Stimulated activated CD4-positive, alpha-beta T cell treated with anti-CD3 and anti-CD28 coated beads, Interleukin-1b, Interleukin-23, amount 100 ng/mL, for 4 hours (primary cell): Measurements from ENCODE around the gene GSAP.

Experiments used
- DNase-seq, 2 donors: peaks; one replicate each; pipeline ENCODE4 v3.0.0-alpha.2; 2020; ENCODE audit warnings: low read depth in 2 of 2

GSAP gene

DNA sequence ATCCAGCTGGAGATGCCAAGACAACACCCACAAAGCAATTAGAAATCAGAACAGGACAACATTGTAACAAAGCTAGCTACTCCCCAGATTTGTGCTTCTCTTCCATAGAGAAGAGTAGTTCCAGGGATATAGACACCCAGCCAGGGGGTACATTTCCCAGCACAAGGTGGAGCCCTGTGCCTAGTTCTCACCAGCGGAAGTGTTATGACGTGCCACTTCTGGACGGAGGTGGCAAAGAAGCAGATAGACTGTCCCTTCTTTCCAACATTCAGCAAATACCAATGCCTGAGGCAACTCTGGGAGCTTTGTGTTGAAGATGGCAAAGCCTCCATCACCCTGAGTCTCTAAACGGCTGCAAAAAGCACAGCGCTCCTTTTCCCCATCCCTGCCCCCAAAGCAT lies 23.4 kb upstream of the GSAP start:
- no peak for DNase-seq

DNA sequence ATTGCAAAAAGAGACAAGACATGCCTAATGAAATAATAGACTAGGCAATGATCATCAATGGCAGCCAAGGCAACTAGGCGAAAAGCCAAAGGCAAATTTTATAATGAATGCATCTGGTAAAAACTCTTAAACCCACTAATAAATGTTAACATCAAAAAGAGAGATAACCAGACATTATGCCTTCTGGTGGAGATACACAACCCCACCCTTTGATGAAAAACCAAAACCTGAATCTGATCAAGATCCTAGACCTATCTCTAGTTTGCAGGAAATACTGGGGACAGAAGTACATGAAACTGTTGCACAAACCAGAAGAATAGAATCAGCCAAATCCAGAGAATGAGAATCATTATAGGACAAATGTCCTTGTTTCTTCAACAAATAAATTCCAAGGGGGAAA lies 22.0 kb upstream of the GSAP start:
- DNase-seq: no peak

DNA sequence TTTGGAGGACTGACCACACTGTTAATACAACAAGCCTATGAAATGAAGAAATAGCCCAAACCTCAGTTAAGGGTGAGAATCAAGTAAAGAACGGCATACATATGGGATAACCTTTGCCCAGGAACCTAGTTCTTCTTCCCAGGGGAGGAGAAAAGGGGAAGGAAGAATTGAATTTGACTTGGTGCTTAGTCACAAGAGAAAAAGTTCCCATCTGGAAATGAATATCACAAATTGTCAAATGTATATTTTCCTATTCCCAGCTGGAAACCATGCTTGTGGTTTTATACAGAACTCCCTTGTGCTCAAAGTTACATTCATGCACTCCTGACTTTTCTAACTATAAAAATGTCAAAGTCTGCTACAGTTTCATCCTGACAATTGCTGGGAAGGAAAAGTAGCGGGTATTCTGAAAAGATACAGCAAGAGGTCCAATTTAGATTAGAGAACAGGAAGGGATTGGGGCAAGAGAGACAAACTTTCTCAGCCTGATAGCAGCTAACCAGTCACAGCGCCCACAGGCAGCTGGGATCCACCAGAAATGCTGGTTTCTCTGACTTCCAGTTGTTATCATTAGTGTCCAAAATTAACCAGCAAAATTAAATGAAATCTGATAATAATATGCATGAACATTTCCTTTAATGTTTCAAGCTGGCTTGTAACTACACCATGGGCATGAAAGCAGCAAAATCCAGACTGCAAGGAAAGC lies 18.6 kb upstream of the GSAP start:
- no peak for DNase-seq

DNA sequence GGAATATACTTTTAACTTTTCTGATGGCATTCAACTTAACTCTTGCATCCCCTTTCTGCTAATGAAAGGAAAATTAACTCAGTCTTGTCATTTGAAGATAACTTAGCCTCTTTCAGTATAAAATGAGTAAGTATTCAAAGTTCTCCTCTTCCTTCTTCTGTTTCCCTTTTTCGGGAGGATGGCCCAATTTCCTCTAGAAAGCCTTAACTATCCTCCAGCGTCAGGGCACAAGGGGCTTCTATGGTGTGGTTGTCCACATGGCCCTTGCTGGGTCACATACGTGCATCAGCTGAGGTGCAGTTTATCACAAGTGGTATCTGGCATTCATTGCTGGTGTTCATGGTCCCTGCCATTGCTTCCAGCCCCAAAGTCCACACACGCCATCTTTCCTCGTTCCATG lies 17.8 kb upstream of the GSAP start:
- no peak for DNase-seq

DNA sequence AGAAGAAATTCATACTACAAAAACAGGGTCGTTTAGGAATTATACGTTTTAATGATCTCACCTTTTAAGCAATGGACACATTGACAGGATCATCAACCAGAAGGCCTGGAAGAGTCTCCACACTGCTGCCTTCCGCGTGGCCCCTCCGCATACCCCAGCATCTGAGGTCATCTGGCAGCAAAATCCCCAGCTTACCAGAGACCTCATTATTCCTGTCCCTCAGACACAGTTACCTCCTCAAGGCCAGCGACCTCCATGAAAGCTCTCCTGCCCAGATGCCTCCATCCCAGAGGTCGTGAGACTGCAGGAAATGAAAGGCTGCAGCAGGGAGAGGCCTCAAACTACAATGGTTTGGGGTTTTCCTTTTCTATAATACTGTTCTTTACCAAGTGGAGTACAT lies 14.8 kb upstream of the GSAP start:
- DNase-seq: no peak

DNA sequence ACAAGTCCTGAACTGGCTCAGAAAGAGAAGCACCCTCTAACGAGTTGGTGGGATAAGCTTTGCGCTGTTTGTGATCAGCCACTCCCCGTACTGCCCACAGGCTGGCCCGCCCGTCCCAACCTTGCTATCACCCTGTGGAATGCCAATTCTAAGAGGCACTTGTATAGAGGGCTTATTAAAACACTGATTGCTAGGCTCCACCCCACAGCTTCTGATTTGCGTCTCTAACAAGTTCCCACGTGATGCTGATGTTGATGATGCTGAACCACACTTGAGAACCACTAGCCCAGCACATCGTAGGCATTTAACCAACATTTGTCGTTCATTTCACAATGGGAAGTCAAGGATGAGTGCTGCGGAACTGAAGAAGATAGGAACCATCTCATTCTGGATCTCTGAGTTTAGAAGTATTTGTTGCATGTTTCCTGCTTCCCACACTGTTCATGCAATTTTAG lies 12.7 kb upstream of the GSAP start:
- no peak for DNase-seq

DNA sequence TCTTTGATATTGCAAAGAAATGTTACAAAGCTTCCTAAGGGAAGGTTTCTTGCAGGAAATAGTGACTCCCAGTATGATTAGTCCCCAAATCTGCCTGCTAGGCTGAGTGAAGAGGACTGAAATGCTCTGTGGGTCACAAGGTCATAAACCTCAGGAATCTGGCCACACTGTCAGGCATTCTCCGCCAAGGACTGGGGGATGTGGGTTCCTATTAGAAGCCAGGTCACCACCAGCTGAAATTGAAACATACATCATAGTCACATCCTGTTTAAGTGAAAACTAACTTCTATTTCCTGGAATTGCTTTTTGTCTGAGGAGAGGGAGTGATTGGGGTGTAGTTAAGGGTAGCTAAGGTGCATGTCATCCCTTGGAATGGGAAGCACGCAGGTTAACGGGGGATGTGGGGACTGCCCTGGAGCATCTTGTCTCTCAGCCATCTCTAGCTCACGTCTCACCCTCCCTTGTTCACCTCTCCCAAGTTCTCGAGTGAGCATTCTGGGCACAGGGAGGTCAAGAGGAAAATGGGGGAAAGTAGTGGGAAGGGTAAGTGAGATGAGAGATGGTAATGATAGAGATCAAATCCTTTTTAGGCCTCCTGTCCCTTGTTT lies 12.0 kb upstream of the GSAP start:
- no peak for DNase-seq

DNA sequence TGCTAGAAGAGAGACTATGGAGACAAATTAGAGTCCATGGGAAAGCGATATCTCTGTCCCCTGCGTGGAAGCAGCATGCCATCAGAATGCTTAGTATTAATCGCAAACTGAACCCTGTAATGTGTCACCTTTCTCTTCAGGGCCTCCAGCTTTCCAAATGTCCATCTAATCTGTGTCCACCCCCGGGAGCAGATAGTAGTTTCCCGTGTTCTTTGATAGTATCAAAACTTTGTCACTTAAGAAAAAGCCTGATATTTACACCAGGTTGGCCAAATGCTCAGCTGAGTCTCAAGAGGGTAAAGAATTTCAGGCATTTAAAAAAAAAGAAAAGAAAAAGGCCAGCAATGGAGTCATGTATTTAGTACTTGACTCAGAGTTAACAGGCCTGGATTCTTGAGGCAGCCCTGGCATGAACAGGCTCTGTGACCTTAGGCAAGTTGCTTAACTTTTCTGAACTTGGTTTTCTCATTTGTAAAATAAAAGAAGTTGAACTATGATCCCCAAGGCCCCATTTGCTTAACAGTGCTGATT lies 10.4 kb upstream of the GSAP start:
- DNase-seq: no peak

DNA sequence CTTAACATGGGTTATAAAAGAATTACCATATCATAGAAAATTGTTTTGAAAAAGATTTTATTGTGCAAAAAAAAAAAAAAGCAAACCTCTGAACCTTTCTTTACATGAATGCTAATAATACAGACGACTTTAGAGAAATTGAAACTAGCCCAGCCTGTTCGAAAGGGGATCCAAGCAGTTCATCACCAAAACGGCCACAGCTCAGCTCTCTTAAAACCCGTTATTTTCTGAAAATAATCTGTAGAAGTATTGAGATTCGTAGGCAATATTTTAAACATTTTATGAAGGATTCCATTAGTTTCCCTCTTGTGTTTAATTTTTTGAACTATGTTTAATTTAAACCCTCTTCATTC lies 9.9 kb upstream of the GSAP start:
- DNase-seq: no peak

DNA sequence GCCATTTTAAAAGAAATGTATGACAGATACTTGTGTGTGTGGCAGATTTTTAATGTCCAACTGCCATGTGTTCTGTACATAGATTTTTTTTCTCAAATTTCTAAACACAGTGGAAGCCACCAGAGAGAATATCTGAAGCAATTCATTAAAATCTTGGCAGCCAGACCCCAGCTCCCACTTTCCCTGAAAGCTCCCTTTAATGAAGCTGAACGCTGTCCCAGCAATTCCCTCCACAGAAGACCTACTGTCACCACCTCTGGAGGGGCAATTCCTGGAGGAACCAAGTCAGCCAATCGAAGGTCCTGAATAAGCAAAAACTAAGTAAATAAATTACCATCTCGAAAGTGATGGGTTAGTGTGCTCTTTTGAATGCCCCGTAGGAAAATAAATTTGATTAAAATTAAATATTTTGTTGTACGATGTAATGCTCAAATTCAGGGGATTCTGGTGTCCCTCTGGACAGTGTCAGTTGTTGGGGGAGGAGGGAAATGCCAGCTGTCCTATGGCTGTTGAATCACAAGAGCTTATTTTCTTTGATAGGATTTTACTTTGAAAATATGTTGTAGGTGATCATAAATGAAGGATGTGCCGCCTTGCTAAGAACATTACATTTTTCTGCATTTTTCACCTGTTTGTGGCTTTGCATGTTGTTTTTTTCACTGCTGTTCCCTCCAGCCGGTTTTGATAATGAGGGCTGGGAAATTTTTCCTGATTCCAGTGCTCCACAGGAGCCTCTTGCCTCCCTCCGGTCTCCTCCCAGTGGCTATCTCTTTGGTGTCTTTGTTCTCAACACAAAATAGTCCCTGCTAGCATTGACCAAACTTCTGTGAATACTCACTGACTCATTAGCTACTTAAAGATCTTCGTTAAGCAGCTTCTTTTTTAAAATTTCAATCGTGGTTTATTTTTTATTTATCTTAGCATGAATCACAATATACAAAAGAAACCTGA lies 9.2 kb upstream of the GSAP start:
- no peak for DNase-seq

DNA sequence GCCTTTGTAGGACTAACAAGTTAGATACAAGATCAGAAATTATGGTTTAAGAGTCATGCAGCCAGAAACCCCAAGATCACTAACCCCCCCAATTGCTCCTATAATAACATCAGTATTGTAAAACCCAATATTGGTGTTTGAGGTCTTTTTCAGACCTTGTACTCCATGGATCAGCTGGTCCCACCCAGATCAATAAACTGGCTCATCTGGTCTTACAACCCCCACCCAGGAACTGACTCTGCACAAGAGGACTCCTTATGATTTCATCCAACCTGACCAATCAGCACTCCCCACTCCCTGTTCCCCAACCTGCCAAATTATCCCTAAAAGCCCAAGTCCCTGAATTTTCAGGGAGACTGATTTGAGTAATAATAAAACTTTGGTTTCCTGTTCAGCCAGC lies 6.4 kb upstream of the GSAP start:
- no peak for DNase-seq

DNA sequence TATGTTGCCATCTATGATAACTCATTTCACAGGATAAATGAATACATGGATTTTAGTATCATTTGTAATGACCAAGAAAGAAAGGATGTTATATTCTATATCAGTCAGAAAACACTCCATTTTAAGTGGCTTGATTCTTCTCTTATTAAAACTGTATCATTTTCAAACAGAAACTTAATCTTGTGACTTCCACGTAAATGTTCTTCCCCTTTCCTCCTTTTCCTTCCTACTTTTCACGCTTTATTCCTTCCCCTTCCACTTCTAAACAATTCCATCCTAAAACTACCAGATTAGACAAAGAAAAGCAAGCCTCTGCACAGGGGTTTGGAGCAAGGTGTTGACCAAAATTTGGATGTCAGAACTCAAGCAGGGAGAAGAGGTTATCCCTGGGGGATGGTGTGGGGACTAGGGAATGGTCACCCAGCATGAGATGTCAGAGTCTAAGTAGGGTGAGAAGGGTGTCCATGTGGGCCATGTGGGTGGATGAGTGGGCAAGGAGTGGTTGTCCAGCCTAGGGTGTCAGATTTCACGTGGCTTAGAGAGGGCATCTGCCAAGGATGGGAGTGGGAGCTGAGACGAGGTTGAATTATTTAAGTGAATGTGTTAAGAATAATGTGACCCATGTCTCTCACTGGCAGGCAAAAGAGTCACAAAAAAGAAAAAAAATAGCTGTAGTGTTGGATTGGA lies 5.0 kb upstream of the GSAP start:
- DNase-seq: no peak

DNA sequence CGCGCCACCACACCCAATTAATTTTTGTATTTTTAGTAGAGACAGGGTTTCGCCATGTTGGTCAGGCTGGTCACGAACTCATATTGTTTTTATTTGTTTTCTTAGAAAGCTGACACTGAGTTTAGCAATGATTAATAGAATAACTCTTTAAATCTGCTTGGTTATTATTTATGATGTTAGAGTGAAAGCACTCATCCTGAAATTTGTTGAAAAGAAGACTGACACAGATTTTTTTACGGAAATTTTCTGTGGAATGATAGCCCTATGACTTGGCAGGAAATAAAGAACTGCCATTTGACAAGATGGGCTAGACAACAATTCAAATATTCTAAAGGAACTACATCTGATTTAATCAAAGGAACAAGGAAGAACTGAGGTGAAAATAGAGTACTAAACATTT lies 4.3 kb upstream of the GSAP start:
- DNase-seq: no peak

DNA sequence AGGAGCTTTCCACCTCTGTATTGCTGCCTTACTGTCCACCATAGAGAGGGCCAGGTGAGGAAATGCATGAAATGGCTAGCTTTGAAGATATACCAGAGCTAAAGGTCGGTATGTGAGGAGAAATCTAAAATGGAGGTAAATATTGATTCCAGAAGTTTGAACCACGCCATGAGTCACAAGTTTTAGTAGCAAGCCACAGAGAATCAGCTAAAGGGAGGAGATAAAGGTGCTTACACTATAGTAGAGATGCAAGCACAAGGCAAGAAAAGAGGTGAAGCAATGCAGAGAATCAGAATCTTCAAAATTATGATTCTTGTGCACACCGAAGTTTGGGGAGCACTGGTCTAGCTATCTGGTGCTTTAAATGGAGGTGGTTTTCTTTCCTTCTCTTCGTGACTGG lies 3.0 kb upstream of the GSAP start:
- DNase-seq: no peak

DNA sequence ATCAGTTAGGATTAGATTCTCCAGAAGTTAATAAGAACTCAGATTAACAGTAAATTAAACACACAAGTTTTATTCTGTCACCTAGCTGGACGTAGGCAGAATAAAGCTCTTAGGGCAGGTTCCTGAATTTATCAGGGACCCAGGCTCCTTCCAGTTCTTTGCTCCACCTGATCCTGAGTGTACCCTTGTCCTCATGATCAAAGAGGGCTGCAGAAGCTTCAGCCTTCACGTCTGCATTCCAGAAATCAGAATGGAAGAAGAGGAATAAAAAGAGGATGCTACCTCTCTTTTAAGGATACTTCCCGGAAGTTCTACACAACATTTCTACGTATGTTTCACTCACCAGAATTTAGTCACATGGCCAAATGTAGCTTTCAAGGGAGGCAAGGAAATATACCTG lies 1.7 kb upstream of the GSAP start:
- no peak for DNase-seq

DNA sequence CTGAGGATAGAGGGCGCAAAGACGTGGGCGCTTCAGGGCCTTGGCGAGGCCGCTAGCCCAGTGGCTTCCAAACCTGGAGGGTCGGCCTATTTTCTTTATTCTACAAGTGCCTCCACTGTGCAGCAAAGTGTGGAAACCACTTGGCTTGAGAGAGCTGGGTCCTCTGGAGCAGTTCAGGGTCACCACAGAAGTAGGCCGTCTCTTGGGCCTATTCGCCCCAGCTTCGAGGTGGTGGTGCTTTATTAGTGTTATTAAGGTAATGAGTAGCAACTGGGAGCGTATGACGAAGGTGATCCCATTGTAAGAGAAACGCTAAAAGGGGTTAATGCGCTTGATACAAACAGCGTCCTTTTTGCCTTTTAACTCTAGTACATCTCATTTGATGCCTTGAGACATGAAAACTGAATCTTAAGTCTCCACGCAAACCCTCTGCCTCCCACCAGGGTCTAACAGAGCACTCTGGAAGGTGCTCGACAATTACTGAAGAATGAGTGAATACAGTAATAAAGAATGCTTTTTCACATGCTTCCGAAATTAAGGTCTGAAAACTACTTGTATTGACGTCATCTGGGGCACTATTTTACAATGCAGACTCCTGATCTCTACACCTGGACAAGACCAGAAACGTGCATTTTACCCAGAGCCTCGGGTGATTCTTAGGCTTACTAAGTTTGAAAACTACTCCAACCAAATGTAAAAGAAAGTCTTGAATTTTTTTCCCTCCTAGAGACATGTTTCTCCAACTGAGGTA lies 647 bp upstream of the GSAP start:
- no peak for DNase-seq

DNA sequence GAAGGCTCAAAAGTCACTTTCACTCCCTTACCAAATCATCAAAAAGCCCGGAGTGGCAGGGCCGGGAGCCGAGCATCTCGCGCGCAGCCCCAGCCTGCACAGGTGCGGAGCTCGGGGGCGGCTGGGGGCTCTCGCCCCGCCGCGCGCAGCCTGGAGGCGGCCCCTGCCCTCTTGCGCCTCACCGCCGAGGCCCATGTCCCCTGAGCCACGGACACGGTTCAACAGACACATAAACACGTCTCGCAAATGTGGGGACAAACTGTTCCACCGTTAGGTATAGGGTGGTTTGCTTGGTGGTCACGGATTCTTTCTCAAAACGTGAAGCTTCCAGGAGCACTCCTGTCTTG lies 700 bp downstream of the GSAP start:
- peak in 1 of 2 donors; percentile 12 for DNase-seq

DNA sequence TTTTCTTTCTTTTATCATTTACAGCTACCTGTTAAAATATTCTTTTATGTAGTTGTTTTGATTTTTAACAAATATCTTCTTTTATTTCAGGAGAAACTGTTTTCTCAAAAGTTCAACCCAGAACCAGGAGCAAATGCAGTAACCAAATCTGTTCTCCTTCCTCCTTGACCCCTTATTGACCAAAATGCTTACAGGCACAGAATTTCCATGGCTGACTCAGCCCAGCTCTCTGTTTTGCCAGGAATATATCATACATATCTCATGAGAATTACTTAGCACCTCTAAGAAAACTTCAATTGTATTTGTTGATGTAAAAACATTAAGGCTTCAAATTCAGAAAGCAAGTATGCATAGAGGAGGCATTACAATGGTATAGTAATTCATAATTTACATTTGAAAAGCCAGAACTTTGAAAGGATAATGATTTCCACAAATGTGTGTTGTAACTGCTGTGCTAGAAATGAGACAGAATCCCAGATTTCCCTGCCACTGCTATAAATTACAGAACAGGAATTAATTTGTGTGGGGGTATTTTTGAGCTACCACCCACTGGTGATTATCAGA lies 2.2 kb downstream of the GSAP start:
- no peak for DNase-seq

DNA sequence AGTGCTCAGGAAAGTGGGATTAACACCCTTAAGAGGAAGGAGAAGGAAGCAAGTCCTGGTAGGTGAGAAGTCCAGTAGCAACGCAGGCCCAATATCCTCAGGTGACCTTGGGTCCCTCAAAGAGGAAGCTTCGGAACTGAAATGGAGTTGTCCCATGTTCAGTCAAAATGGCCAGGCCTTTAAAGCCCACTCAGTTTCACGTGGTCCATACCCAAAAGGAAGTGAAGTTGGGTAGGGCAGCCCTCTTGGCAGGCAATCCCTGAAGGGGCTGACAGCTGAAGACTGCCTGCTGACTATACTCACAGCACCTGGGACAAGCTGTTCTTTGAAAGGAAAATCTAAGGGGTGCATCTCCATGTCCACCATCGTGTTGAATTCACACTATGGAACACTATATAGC lies 3.0 kb downstream of the GSAP start:
- no peak for DNase-seq

DNA sequence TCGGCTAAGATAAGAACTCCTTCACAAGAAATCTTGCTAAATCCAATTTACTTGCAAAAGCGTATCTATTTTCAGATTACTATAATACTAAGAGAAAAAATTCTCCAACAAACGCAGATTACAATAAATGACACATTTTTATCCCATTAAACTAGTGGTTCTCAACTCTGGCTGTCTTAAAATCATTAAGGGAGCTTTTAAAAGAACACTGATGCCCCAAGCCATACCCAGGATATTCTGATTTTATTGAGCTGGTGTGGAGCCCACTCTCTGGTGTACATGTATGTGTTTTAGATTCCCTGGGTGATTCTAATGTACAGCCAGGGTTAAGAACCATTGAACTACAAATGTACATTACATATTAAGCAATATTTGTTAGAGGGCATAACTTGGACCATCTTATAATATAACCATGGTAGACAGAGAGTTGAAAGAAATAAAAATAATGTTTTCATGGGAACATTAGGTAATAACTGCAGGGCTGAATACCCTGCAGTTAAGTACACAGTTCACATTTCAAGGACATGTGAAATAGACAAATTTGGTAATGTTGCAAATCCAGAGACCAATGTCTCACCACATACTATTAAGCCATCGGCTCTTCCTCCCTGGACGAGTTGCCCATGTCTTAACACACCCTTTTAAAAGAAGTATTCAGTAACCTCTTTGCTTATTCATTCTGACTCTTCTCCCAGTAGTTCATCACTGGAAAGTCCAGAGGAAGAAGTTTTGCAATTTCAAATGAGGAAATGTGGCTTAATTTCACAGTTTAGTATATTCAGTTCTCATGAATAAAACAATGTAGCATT lies 6.2 kb downstream of the GSAP start:
- DNase-seq: no peak
